NCI-H526 treated with DMSO at 0.1 percent for 48 hours (cell line): ENCODE measurements around the gene RGMA.
A peak's percentile ranks its signal among the peaks of the same experiment; 100 is the strongest.

Experiments used
- DNase-seq: peaks from one replicate; lab custom pipeline; 2025; lab: John Stamatoyannopoulos, UW

RGMA gene

DNA sequence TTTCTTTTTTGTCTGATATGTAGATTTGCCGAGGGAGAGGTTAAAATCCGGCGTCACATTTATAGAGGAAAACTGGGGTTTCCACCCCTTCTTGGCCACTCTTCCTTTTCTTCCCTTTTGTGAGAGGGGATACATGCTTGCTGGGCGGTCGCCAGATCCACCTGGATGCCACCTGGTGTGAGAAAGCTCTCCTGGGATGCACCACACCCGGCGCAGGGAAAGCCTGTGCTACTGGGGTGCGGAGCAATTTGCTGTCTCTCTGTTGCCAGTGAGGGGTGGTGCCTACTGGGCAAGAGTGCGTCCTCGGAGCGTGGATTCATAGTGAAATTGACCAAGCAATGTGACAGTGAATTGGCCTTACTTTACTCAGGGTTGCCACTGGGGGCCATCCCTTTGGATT lies 2.5 kb upstream of the RGMA start:
- no peak for DNase-seq

DNA sequence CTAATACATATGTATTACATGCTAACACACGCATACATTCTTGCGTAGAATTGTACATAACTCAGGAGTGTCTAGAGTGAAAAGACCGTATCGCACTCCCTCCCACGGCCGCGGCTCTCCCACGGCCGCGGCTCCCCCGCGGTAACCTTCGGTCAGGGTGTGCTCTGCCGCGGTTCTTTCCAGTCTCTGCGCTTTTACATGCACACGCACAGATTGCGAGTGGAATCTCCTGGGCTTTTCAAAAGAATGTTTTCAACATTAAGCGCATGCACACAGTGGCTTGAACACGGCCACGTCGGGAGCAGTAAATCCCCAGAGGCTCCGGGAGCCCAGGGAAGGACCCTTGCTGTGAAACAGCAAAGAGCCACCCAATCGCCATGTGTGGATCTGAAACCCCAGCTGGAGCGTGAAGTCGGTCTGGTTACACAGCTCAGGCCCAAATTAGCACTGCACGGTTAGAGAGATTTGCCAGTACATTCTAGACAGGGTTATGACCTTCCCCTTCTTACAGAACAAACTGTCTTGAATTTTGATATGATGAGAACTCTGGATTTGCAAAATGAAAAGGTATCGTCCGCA lies 805 bp upstream of the RGMA start:
- DNase-seq, result no peak

DNA sequence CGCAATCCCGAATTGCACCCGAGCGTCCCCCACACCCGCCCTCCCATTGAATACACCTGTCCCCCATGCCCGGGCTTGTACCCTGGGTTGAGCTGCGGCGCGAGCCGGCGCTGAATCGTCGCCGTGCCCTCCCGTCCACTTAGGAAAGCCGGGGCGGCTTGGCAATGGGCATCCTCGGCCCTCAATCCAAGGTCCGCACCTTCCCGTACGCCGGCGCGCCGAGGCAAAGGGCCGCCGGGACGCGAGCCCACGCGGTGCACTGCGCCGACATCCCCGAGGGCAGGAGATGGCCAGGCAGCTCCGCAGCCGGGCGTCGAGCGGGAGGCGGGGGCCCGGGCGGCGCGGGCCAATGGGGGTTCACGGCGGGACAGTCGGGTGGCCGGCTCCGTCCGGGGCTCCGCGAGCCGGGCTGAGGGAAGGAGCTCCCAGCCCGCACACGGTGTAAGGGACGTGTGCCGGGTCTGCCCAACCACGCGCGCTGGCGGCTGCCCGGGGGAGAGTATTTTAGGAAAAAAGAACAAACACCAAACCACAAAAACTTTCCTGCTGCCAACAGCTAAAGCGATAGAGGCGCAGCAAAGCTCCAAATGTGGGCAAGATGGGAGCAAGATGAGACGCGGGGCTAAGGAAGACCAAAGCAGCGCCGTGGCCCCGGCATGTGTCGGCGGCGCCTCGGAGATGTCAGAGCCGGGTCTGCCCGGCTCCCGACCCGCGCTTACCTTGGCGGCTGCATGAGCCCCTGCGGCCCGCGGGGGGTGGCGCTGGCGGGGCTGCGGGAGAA lies 621 bp downstream of the RGMA start:
- peak; percentile 55 for DNase-seq

DNA sequence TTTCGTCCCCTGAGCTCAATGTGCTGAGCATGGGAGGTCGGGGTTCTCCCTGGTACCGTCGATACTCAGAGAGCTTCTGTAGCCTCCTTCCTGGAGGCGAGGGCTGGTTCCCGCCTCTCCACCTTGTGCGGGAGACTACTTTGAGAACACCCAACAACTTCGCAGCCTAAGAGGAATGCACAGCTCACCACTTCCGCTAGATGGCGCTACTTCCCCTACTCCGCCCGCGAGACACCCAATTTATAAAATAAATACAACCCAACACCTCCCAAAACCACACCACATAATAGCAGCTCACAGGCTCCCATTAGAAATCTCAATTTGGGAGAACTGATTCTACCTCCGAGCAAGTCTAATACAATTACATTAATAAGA lies 1.2 kb downstream of the RGMA start:
- peak; percentile 64 for DNase-seq

DNA sequence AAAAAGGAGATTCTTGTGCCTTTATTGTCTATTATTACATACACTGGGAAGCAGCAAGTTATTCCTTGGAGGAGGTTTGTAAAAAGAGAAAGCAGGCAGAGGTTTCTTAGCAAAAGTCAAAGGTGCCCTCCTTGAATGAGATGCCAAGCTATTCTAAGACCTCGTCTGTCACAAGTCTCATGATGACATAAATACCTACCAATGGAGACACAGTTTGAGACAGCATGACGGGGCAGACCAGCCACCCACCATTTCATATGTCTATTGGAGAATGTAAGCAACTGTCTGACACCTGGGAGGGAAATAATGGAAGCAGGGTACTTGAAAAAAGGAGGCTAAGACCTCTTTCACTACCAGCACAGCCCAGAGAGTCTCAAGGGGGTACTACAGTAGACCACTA lies 2.2 kb downstream of the RGMA start:
- DNase-seq, result no peak

DNA sequence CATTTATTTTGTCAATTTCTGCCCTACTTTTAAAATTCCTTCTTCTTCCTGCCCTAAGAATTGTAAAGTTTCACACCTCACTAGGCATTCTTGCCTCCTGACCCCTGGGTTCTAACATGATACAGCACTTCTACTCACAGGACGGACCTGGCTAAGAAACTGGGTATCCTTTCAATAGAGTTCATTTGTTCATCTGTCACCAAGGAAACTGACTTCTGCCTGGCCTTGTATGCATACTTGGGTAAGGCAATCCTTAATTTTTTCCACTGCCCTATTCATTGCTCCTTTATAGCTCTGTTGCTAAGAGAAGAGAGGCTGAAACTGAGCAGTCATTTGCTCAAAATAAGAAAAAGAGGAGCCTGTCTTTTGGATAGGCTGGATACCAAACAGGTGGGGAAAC lies 3.3 kb downstream of the RGMA start:
- DNase-seq, result no peak

DNA sequence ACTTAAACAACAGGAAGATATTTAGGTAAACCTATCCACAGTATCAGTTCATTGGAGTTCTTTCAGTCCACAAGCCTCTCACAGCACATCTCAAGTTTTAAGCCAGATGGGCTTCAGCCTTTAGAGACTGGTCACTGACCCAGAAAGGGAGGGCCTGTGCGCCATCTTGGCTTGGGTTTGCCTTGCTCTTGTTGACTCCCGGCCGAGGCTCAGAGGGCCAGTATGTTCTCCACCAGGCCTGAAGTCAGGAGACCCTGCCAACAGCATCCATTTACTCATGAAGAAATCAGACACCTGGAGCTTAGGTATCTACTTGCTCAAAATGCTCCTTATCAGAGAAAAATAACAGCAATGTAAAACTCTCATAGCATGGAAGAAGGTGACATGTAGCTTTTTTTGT lies 6.2 kb downstream of the RGMA start:
- DNase-seq, result no peak

DNA sequence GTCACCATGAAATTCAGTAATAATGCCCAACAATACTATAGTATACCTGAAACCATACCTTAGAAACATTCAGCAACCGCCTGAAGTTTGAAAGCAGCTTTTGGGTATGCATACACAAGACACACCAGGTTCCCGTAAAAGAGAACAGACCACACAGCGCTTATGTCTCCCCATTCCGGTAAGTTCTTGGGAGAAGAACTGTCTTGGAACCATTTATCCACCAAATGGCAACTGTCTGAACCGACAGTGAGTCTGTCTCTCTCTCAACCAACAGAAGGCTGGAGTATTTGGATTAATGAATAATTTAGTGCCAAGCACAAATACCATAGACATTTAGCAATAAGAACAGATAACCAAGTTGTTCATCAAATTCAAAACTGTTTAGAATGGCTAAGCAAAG lies 7.6 kb downstream of the RGMA start:
- DNase-seq, result no peak

DNA sequence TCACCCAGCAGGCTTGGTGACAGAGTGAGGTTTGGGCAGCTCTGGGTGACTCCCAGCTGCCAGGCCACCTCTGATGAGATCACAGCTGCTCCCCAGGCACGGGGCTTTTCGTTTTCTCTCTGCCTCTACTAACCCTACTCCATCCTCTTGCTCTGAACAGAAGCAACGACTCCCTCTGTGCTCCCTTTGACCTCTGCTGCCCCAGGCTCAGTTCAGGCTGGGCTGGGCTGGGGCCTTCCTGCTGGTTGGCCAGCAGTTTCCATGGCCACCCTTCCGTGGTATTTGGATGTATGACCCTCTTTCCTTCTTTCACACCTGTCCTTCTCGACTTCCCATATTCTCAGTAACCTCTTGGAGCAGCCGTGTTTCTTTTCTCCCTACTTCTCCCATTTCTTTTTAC lies 8.6 kb downstream of the RGMA start:
- DNase-seq, result no peak

DNA sequence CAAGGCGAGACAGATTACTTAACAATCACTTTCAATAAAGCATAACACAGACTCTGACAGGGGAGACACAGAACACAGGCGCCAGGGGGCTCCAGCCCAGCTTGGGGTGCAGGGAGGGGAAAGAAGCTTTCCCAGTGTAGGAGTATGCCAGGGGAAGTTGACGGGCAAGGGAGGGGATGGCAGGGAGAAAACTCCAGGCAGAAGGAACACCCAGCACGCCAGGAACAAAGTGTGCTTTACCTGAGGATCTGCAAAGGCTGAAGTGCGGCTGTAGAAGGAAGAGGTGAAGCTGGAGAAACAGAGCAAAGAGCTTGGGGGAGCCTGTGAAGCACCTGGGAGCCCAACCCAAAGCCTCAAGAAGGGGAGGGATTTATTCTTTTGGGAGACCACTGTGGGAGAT lies 12.1 kb downstream of the RGMA start:
- DNase-seq, result no peak

DNA sequence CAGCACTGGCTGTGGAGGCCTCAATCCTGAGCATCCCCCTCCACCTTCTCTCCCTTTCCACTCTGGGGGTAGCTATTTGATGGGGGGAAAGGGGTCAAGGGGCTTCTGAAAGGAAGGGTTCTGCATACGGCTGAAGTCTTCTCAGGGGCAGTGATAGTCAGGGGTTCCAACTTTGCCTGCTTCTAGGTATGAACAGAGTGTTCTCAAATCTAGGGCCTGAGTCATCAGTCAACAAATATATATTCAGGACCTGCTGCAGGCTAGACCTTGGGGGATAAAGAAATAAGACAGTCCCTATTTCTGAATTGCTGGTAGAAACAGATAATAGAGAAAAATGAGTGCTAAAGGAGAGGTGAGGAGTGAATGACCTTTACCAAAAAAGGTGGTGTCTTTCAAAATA lies 12.8 kb downstream of the RGMA start:
- no peak for DNase-seq

DNA sequence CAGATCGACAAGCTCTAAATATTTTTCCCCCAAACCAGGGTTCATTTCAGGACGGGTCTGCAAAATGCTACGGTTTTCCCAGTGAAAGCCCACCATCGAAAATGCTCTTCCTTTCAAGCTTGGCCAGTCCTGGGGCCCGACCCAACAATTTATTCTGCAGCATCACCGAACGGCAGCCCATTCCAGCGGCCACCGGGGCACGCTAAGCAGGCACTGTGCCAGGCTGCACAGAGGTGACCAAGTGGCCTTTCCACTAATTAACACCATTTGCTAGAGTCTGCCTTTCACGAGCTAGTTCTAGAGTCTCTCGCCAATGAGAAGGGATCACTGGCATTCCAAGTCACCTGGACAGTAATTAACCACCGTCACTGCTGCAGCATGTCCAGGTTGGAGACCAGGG lies 14.4 kb downstream of the RGMA start:
- DNase-seq, result no peak

DNA sequence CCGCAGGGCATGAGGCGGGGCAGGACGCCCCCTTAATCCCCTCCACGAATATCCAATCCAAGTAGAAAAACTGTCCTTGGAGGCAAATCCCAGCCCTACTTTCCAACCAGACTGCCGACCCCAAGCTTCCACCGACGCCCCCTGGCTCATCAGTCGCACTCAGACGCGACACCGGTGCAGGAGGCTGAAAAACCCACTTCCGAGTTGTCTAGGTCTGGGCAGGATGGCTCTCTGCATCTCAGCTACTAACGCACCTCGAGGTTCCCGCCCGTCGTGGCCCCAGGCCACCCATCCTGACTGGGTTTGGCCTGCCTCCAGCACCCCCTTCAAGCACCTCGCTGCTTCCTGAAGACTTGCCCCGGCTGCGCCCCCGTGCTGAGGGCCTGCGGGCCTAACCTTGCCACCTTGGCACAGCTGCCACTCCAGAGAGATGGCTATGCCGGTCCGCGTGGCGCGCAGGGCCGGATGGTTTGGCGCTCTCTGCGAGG lies 15.5 kb downstream of the RGMA start:
- no peak for DNase-seq

DNA sequence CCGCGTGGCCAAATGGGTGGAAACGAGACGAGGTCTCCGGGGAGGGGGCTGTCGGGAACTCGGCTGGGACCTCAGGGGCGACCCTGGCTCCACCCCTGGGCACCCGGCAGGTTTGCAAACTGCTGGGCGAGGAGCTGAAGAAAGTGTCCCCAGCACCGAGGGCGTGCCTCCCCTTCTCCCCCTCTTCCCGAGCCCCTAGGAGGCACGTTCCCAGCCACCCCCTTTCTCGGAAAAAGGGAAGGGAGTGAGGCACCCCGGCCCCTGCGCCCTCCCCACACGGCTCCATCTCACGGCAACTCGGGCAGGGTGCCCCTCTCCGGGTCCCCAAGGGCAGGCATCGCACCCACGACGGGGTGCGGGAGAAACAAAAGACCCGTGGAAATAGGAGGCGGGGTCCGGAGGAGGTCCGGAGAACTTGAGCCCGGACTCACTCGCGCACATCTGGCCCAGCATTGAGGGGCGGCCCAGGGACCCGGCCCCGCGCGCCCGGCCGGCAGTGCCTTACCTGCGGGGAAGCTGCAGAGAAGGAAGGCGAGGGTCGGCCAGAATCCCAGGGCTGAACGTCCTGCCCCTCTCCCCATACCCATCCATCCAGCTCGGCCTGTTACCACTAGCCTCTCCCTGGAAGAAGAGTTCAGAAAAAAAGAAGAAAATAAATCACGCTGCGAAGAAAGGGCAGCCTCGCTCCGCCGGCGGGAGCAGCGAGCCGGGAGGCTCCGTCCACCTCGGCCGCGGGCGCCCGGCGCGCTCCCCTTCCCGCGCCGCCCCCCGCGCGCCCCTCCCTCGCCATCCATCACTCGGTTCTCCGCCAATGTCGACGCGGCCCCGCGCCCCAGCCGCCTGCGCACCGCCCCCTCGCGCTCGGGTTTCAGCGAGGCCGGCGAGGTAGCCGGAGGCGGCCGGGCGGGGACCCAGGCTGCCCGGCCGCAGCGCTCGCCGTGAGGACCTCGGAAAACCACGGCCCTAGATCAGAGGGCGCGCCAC lies 16.3 kb downstream of the RGMA start:
- peak; percentile 50 for DNase-seq

DNA sequence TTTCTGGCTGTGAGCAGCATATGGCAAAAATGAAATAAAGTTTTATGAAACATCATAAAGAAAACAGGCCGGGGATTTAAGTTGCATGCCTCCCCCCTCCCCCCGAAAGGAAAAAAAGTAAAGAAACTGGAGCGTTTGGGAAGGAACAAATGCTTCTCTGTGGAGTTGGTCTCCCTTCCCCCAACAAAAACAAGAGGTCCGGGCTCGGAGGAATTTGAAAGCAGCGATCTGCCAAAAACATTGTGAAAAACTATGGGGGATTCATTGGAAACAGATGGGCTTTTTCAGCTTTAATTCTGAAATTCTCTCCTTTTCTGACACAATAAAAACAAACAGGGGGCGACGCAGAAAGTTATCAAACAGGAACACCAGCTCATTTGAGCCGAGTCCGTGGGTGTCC lies 17.0 kb downstream of the RGMA start:
- DNase-seq, result no peak

DNA sequence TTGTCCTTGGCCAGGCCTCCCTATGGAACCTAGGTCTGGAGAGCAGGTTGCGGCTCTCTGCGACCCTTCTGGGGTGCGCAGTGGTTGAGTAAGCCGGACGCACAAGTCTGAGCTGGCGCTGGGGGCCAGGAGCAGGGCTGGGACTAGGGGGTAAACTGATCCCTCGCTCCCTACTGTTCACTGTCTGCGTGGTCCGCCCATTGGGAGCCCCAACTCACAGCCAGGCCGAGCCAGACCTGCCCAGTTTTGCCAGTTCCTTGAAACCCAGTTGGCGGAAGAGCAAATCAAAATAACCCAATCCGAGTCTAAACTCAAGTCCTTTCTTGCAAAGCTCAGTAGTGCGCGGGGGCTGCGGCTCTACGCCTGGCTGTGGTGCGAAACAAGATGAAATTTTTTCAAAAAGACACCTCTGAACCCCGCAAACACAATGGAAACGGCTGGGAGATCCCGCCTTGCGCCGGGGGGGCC lies 17.5 kb downstream of the RGMA start:
- no peak for DNase-seq

DNA sequence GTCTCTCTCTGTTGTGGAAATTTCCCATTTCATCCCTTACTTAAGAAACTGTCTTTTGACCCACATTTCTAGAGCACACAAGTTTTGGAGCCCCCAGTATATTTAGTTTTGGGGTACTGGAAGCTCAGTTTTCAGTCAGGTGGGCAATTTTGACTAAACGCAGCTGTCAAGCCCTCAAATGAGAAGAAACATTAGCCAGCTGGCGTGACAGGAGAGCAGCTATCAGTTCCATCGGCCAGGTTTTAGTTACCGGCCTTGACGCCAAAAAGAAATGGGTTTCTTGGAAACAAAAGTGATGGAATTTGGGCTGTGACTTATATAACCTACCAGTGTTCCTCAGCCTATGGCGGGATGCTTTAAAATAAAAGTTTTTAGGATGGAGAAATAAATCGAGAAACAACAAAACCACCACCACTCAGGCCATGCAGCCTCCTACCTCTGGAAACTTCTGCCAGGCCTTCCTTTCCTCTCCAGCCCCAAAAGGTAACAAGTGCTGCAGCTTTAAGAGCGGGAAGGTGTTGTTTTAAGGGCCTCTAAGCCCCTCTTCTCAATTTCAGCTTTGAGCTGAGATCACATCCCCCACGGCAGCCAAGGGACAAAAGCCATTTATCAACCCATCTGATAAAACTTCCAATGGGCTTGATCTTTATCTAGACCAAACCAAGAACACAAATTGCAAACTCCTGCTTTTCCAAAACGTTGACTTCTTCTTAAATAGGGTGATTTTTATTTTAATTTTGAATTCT lies 18.3 kb downstream of the RGMA start:
- DNase-seq, result no peak

DNA sequence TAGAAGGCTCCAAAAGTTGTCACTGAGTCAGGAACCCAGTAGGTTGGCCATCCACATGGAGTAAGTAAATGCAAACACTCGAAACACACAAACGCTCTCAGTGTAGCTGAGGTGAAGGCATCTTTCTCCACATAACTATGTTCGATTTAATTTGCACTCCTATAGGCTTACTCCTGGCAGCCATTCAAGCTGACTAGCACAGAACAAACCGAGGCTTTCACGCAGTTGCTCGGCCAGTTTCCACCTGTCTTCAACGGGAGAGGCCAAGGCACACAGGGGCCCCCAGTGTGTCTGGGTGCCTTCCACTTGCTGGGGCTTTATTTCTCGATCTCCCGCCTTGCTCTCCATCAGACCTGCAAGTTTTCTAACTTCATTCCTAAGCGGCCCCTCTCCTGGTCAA lies 18.9 kb downstream of the RGMA start:
- no peak for DNase-seq

DNA sequence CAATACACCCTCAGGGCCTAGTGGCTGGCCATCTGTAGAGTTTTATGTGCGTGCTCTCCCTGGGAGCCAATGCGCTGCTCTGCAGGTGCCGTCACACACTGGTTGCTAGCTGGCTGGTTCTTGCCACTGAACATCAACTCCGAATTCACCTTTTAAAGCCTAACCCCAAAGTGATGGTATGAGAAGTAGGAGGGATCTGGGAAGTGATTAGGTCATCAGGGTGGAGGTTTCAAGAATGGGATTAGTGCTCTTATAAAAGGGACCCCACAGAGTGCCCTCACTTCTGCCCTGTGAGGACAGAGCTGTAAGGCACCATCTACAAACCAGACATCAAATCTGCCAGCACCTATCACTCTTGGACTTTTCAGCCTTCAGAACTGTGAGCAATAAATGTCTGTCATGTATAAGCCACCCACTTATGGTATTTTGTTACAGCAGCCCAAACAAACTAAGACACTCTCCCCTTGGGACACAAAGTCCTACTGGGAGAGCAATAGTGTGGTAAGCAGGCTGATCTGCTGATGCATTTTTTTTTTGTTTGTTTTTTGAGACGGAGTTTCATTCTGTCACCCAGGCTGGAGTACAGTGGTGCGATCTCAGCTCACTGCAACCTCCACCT lies 20.3 kb downstream of the RGMA start:
- no peak for DNase-seq

DNA sequence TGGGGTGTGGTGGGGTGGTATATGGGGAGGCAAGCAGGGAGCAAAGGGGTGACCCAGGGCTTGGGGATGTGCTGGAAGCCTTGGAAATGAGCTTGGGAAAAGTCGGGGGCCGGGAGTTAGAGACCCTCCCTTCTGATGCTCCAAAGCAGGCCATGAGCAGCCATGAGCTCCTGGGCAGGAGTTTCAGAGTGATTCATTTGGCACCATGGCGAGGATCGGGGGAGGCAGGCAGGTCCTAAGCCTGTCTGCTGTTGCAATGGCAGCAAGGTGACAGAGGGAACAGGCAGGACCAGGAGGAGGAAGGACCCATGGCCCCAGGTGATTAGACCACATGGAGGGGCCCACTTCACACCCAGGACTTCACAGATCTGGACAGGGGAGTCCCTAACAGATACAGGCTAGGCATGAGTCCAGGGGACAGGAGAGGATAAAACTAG lies 21.3 kb downstream of the RGMA start:
- no peak for DNase-seq
